Adrenal gland (tissue), 12 donors: ENCODE data around the gene DCLK2. TPM values are rescaled to one million over a fixed set of nuclear protein-coding genes. Genes with fewer than 3 reads are reported as not detected.

ENCODE experiments used
- DNase-seq, 7 donors: peaks; one replicate each; pipeline ENCODE4 v3.0.0-alpha.2; 2019 to 2020
- H3K27ac ChIP-seq, 5 donors: fragments of 200-600 bp; sonication (generic) in 4 of 5; 1 replicate in 3 of 5; 2 replicates in 2 of 5; pipeline versions ENCODE4 v1.5.1 to v1.8.0; 2016 to 2020; ENCODE audit warnings: mild to moderate bottlenecking in 1 of 5
- H3K27me3 ChIP-seq: fragments of 200-600 bp; 2 replicates; pipeline ENCODE4 v1.8.0; 2021
- H3K36me3 ChIP-seq, 2 donors: fragments of 200-600 bp; replicated peaks in 1 of 2; 1 replicate in 1 of 2; 2 replicates in 1 of 2; pipeline versions ENCODE4 v1.5.1 to v1.8.0; 2018 to 2022
- H3K4me1 ChIP-seq, 2 donors: fragments of 200-600 bp; replicated peaks in 1 of 2; 1 replicate in 1 of 2; 2 replicates in 1 of 2; pipeline versions ENCODE4 v1.5.1 to v1.8.0; 2018 to 2021
- H3K4me3 ChIP-seq, 4 donors: fragments of 200-600 bp; sonication (generic) in 3 of 4; one replicate each; pipeline ENCODE4 v1.5.1; 2016 to 2018
- H3K9me3 ChIP-seq, 3 donors: fragments of 200-600 bp; sonication (generic) in 1 of 3; replicated peaks in 1 of 3; 1 replicate in 2 of 3; 2 replicates in 1 of 3; pipeline versions ENCODE4 v1.5.1 to v1.8.0; 2016 to 2021
- POLR2A ChIP-seq, 2 donors: fragments of 450-650 bp; IDR thresholded peaks; one replicate each; pipeline ENCODE4 v1.6.1; 2017; ENCODE audit warnings: antibody characterized with exemption in 2 of 2, mild to moderate bottlenecking in 2 of 2, moderate library complexity in 1 of 2
- WGBS, 4 donors: extraction: QIAGEN DNeasy Blood & Tissue Kit in 2 of 4; methylation state at CpG; one replicate each; pipeline versions ENCODE4 v1.1.5 to v1.1.7; 2013 to 2017; 5-methylcytosine and 5-hydroxymethylcytosine counted together
- intact Hi-C, 2 donors: fragments of 100-400 bp; cut with DNase I; formaldehyde crosslinking; loops; one replicate each; pipeline versions ENCODE4 v1.14.1 to v1.15.0; 2022 to 2023
- polyA plus RNA-seq, 3 donors: library from polyadenylated mRNA; stranded (reverse); fragments of 200-250 nt in 2 of 3; fragments of 350-450 nt in 1 of 3; fragmentation: Illumina TruSeq in 1 of 3; extraction: RNeasy Lipid Tissue Mini Kit (QIAGEN cat#74804) in 1 of 3; gene quantifications; one replicate each; pipeline ENCODE4 v1.2.3, GENCODE V29; 2013 to 2014
- total RNA-seq, 9 donors: library from RNA; depleted of rRNA in 4 of 9; stranded (reverse); fragments of >200 nt in 4 of 9; fragments of 120-200 nt in 1 of 9; fragmentation: NEBNext Ultra II Directional in 1 of 9; extraction: Animal tissue kit (Norgen Biotek cat#: 25700) in 1 of 9; gene quantifications; one replicate each; pipeline versions ENCODE4 v1.1.0 to v1.2.4, GENCODE V29; 2013 to 2023
- TF ChIP-seq, protein P1 (sequence below), 6 experiments: fragments of 450-650 bp in 4 of 6; fragments of 200-600 bp in 2 of 6; sonication (generic) in 1 of 6; IDR thresholded peaks; 1 replicate in 5 of 6; 2 replicates in 1 of 6; pipeline versions ENCODE4 v1.5.1 to v1.8.0; 2016 to 2021; ENCODE audit warnings: antibody characterized with exemption in 6 of 6, mild to moderate bottlenecking in 2 of 6, moderate library complexity in 1 of 6
- donor health status: healthy with polysubstance abuse.
- donor health status: Bipolar disorder and iron deficiency.
- donor health status: DM: yes; HTN: yes; CAD: no.
- donor health status: DM: no; HTN: no; CAD: no.
- donor health status: DM: no; HTN: no; CAD: no.
- donor health status: DM: yes; HTN: yes; CAD: no.

Gene DCLK2
- total and polyA plus RNA-seq, 12 donors = 2.9 to 11.4 (median 6.3) TPM

DNA sequence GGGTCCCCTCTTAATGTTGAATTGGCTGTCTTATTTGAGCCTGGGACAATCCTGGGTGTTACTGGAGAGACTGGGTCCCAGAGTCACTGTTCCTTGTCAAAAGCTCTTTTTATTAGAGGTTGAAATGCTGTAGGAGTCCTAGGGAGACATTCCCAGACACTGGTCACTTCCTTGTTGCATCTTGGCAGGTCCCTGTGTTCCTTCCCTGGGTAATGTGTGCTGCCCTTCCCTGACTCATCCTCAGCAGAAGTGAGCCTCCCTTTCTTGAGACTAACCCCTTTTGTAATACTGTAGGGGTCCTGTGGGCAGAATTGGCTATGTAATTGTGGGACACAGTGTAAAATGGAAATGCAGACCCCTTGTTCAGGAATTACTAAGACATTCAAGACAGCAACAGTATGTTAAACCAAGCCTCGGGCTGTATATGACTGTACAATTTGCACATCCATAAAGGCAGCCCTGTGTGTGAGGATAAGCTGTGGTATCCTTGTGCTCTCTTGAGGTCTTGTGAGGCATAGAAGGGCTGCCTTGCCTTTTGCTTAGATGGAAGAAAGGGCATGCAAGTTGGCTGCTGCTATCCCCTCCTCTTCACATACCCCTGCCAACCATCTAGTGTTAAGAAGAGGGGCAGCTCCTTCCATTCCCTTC is 53.5 kb downstream of the DCLK2 start:
- Histone ChIP-seq H3K4me3 (no peak overlapping the region), H3K36me3 (no peaks in the 10 kb centered on the region), H3K4me1 (peaks cover 0 to under 1% of the 10 kb centered on the region in 2 donors), H3K27me3 (no peaks in the 10 kb centered on the region), H3K27ac (no peak overlapping the region), H3K9me3 (no peaks in the 10 kb centered on the region)
- 92 to 100% (median 98%) methylated on average over 1 of the region's 1 CpG for WGBS, 4 donors
- TF ChIP-seq, protein P1, sequence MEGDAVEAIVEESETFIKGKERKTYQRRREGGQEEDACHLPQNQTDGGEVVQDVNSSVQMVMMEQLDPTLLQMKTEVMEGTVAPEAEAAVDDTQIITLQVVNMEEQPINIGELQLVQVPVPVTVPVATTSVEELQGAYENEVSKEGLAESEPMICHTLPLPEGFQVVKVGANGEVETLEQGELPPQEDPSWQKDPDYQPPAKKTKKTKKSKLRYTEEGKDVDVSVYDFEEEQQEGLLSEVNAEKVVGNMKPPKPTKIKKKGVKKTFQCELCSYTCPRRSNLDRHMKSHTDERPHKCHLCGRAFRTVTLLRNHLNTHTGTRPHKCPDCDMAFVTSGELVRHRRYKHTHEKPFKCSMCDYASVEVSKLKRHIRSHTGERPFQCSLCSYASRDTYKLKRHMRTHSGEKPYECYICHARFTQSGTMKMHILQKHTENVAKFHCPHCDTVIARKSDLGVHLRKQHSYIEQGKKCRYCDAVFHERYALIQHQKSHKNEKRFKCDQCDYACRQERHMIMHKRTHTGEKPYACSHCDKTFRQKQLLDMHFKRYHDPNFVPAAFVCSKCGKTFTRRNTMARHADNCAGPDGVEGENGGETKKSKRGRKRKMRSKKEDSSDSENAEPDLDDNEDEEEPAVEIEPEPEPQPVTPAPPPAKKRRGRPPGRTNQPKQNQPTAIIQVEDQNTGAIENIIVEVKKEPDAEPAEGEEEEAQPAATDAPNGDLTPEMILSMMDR (IDR thresholded peaks at IDR 0.05) = no peak
- TF ChIP-seq POLR2A (IDR thresholded peaks at IDR 0.05) = no peak
- DNase-seq = no peak
- intact Hi-C loops = no loop called here

DNA sequence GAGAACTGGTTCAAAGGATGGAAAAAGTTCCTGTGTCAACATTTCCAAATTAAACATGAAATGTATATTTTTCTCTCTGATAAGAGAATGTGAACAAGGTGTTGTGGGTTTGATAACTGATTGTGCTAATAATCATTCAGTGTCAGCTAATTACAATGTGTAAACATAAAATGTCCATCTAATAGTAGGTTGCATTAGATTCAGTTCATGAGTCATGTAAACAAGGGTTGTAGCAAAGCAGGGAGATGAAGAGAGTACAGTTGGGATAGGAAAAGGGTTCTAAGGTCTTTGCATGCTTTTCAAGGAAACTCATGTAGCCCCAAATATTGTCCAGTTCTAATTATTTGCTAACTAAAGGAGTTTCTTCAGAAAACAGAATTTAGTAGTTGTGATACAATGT is 55.4 kb downstream of the DCLK2 start:
- no peak for TF ChIP-seq POLR2A (IDR thresholded peaks at IDR 0.05)
- TF ChIP-seq, protein P1 (IDR thresholded peaks at IDR 0.05) = no peak
- Histone ChIP-seq H3K4me1 (no peaks in the 10 kb centered on the region), H3K27me3 (no peaks in the 10 kb centered on the region), H3K9me3 (no peaks in the 10 kb centered on the region), H3K36me3 (no peaks in the 10 kb centered on the region), H3K4me3 (no peak overlapping the region), H3K27ac (no peak overlapping the region)
- intact Hi-C loops = no loop called here
- no peak for DNase-seq

DNA sequence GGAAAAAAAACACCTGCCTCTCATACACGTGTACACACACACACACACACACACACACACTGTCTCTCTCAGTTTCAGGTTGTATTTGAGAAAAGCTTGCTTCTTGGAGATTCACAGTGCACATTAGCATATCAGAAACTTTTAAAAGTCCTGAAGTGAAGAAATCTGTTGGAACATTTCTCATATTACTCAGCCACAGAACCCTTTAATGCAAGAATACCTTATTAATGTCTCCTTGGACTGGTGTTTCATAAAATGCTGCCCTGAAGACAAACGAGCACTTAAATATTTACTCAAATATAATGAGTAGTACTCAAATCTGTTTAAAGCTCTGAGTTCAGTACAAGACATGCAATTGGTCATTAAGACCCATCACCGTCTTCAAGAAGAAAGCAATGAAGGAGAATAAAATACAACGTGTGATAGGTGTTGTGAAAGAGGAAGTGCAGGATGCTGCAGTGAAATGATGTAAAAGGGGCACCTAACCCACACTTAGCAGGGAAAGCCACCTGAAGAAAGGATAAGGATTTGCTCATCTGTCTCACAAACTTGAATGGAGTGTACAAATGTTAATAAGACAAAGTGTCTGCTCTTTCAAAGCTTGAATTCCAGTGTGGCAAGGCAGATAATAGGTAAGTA is 57.0 kb downstream of the DCLK2 start:
- Histone ChIP-seq H3K4me1 (no peaks in the 10 kb centered on the region), H3K9me3 (no peaks in the 10 kb centered on the region), H3K4me3 (no peak overlapping the region), H3K27ac (no peak overlapping the region), H3K27me3 (no peaks in the 10 kb centered on the region), H3K36me3 (no peaks in the 10 kb centered on the region)
- intact Hi-C loops = no loop called here
- WGBS, 4 donors = 64 to 79% (median 75%) methylated on average over 4 of the region's 4 CpGs
- TF ChIP-seq POLR2A (IDR thresholded peaks at IDR 0.05) = no peak
- TF ChIP-seq, protein P1 (IDR thresholded peaks at IDR 0.05) = no peak
- DNase-seq = no peak

DNA sequence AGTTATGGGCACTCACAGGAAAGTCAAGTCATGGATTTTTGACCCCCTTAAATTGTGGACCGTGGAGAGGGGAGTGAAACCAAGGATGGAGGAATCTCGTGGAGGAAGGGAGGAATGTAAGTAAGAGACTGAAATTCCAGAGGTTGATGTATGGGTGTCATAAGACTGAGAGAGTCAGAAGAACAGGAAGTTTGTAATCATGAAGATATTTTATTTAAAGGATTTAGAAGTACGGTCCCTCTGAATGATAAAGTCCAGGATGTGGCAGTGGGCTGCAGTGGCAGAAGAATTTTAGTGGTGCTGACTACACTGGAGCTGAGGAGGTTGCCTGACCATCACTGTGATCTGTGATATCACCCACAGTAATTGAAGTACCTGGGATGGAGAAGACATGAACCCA is 57.8 kb downstream of the DCLK2 start:
- 71 to 85% (median 73%) methylated on average over 3 of the region's 3 CpGs for WGBS, 4 donors
- TF ChIP-seq POLR2A (IDR thresholded peaks at IDR 0.05) = no peak
- TF ChIP-seq, protein P1 (IDR thresholded peaks at IDR 0.05) = no peak
- no peaks in the 10 kb centered on the region for H3K36me3 ChIP-seq
- DNase-seq = no peak
- intact Hi-C loops = no loop called here
- no peak overlapping the region for H3K27ac ChIP-seq
- no peak overlapping the region for H3K4me3 ChIP-seq
- H3K9me3 ChIP-seq = no peaks in the 10 kb centered on the region
- no peaks in the 10 kb centered on the region for H3K27me3 ChIP-seq
- peaks cover 0 to 5% of the 10 kb centered on the region in 2 donors for H3K4me1 ChIP-seq
